H9 (cell line): Measurements from ENCODE around the gene PDGFB. TPM values are rescaled to one million over a fixed set of nuclear protein-coding genes. Genes with fewer than 3 reads are reported as not detected.

Experiments
- DNase-seq: peaks from one replicate; pipeline ENCODE4 v3.0.0-alpha.2; 2017
- H2AFZ ChIP-seq: one replicate; pipeline ENCODE4 v1.6.1; 2013; ENCODE audit warnings: mild to moderate bottlenecking, low read length, control low read depth, moderate library complexity
- H2AK5ac ChIP-seq: 2 replicates; pipeline ENCODE4 v1.6.1; 2013; ENCODE audit warnings: low read length, control low read depth, mixed read lengths; ENCODE audit not compliant: insufficient read length
- H2BK120ac ChIP-seq: one replicate; pipeline ENCODE4 v1.6.1; 2013; ENCODE audit warnings: low read depth, mild to moderate bottlenecking, low read length, control low read depth, inconsistent platforms; ENCODE audit not compliant: poor library complexity, severe bottlenecking
- H2BK12ac ChIP-seq: 2 replicates; pipeline ENCODE4 v1.6.1; 2013; ENCODE audit warnings: low read length, control low read depth, mixed read lengths, low read depth; ENCODE audit not compliant: insufficient read length
- H2BK15ac ChIP-seq: 2 replicates; pipeline ENCODE4 v1.6.1; 2013; ENCODE audit warnings: low read depth, low read length, control low read depth
- H2BK20ac ChIP-seq: one replicate; pipeline ENCODE4 v1.6.1; 2013; ENCODE audit warnings: low read depth, mild to moderate bottlenecking, low read length, control low read depth, inconsistent platforms; ENCODE audit not compliant: poor library complexity, severe bottlenecking
- H2BK5ac ChIP-seq: 2 replicates; pipeline ENCODE4 v1.6.1; 2013; ENCODE audit warnings: low read length, control low read depth, mixed read lengths; ENCODE audit not compliant: insufficient read length
- H3K14ac ChIP-seq: 2 replicates; pipeline ENCODE4 v1.6.1; 2013; ENCODE audit warnings: low read length, control low read depth; ENCODE audit not compliant: insufficient read depth
- H3K18ac ChIP-seq: 2 replicates; pipeline ENCODE4 v1.6.1; 2013; ENCODE audit warnings: low read depth, mild to moderate bottlenecking, mixed read lengths, low read length, control low read depth; ENCODE audit not compliant: insufficient read length
- H3K23ac ChIP-seq: 2 replicates; pipeline ENCODE4 v1.6.1; 2013; ENCODE audit warnings: low read length, control low read depth, mixed read lengths, low read depth; ENCODE audit not compliant: insufficient read length
- H3K23me2 ChIP-seq: 2 replicates; pipeline ENCODE4 v1.6.1; 2013; ENCODE audit warnings: low read depth, mild to moderate bottlenecking, mixed read lengths, low read length, control low read depth; ENCODE audit not compliant: insufficient read length, poor library complexity, severe bottlenecking
- H3K27ac ChIP-seq: 2 replicates; pipeline ENCODE4 v1.5.1; 2013; ENCODE audit warnings: low read length, control low read depth, mixed read lengths, low read depth; ENCODE audit not compliant: insufficient read length
- H3K27me3 ChIP-seq: 2 replicates; pipeline ENCODE4 v1.6.1; 2013; ENCODE audit warnings: low read length, control low read depth, inconsistent platforms; ENCODE audit not compliant: insufficient read depth
- H3K4ac ChIP-seq: 2 replicates; pipeline ENCODE4 v1.6.1; 2013; ENCODE audit warnings: low read depth, mild to moderate bottlenecking, control low read depth, inconsistent platforms, low read length, moderate library complexity
- H3K4me1 ChIP-seq: 2 replicates; pipeline ENCODE4 v1.6.1; 2013; ENCODE audit warnings: low read length, control low read depth, inconsistent platforms; ENCODE audit not compliant: insufficient read depth
- H3K4me2 ChIP-seq: 2 replicates; pipeline ENCODE4 v1.6.1; 2013; ENCODE audit warnings: low read length, control low read depth, mixed read lengths; ENCODE audit not compliant: insufficient read length, insufficient read depth
- H3K56ac ChIP-seq: 2 replicates; pipeline ENCODE4 v1.6.1; 2013; ENCODE audit warnings: low read depth, mild to moderate bottlenecking, mixed read lengths, low read length, control low read depth; ENCODE audit not compliant: insufficient read length
- H3K79me1 ChIP-seq: 2 replicates; pipeline ENCODE4 v1.6.1; 2013; ENCODE audit warnings: low read depth, mild to moderate bottlenecking, moderate library complexity, low read length, control low read depth, inconsistent platforms; ENCODE audit not compliant: insufficient read depth, poor library complexity, severe bottlenecking
- H3K79me2 ChIP-seq: 2 replicates; pipeline ENCODE4 v1.6.1; 2013; ENCODE audit warnings: low read length, control low read depth, inconsistent platforms; ENCODE audit not compliant: insufficient read depth
- H3K9ac ChIP-seq: 2 replicates; pipeline ENCODE4 v1.6.1; 2013; ENCODE audit warnings: low read length, control low read depth, mixed read lengths; ENCODE audit not compliant: insufficient read length; ENCODE audit errors: extremely low read depth
- H3K9me3 ChIP-seq: one replicate; pipeline ENCODE4 v1.6.1; 2013; ENCODE audit warnings: low read depth, low read length, inconsistent platforms; ENCODE audit not compliant: control insufficient read depth
- H3T11ph ChIP-seq: one replicate; pipeline ENCODE4 v1.6.1; 2013; ENCODE audit warnings: mild to moderate bottlenecking, low read length, control low read depth, inconsistent platforms
- H4K20me1 ChIP-seq: one replicate; pipeline ENCODE4 v1.6.1; 2013; ENCODE audit not compliant: control insufficient read depth, insufficient read length, insufficient read depth
- H4K5ac ChIP-seq: 2 replicates; pipeline ENCODE4 v1.6.1; 2013; ENCODE audit warnings: low read depth, mild to moderate bottlenecking, mixed read lengths, low read length, control low read depth; ENCODE audit not compliant: insufficient read length
- H4K8ac ChIP-seq: replicated peaks from 2 replicates; pipeline ENCODE4 v1.6.1; 2013; ENCODE audit warnings: low read length, control low read depth, mixed read lengths, low read depth; ENCODE audit not compliant: insufficient read length
- H4K91ac ChIP-seq: 2 replicates; pipeline ENCODE4 v1.6.1; 2013; ENCODE audit warnings: low read depth, mild to moderate bottlenecking, moderate library complexity, mixed read lengths, low read length, control low read depth; ENCODE audit not compliant: insufficient read length
- H3K27ac Mint-ChIP-seq, 3 experiments: 2 replicates in 2 of 3; 3 replicates in 1 of 3; pipeline ENCODE4 v1.8.0; 2020 to 2021; ENCODE audit warnings: mixed read lengths in 3 of 3, mild to moderate bottlenecking in 1 of 3, moderate library complexity in 1 of 3
- H3K27me3 Mint-ChIP-seq: 2 replicates; pipeline ENCODE4 v1.8.0; 2021; ENCODE audit warnings: low read depth, mild to moderate bottlenecking, moderate library complexity, mixed read lengths
- H3K36me3 Mint-ChIP-seq, 3 experiments: 2 replicates in 2 of 3; 3 replicates in 1 of 3; pipeline ENCODE4 v1.8.0; 2020 to 2021; ENCODE audit warnings: low read depth in 3 of 3, mixed read lengths in 3 of 3; ENCODE audit not compliant: insufficient read depth in 1 of 3
- H3K4me1 Mint-ChIP-seq, 2 experiments: 2 replicates each; pipeline ENCODE4 v1.8.0; 2020; ENCODE audit warnings: mixed read lengths in 2 of 2
- H3K4me3 Mint-ChIP-seq, 2 experiments: 2 replicates in 1 of 2; 3 replicates in 1 of 2; pipeline ENCODE4 v1.8.0; 2020 to 2021; ENCODE audit warnings: mild to moderate bottlenecking in 2 of 2, mixed read lengths in 2 of 2, moderate library complexity in 1 of 2
- H3K9me3 Mint-ChIP-seq, 2 experiments: 2 replicates in 1 of 2; 3 replicates in 1 of 2; pipeline ENCODE4 v1.8.0; 2020; ENCODE audit warnings: mild to moderate bottlenecking in 2 of 2, mixed read lengths in 2 of 2, moderate library complexity in 1 of 2
- WGBS: extraction: QIAGEN DNeasy Blood & Tissue Kit; methylation state at CpG from one replicate; pipeline ENCODE4 v1.1.7; 2013; ENCODE audit warnings: missing lambda C conversion rate, low lambda C conversion rate, mixed read lengths; ENCODE audit not compliant: insufficient read length; ENCODE audit errors: extremely low coverage; 5-methylcytosine and 5-hydroxymethylcytosine counted together
- total RNA-seq: library from RNA; stranded (reverse); gene quantifications from 2 replicates; pipeline ENCODE4 v1.2.1, GENCODE V29; 2021
- TF ChIP-seq, protein P1 (sequence below): fragments of 200-600 bp; sonication (generic); conservative IDR thresholded peaks from 3 replicates; pipeline ENCODE4 v1.8.0; 2021; ENCODE audit warnings: antibody characterized with exemption, mild to moderate bottlenecking

PDGFB gene
- total RNA-seq, 1 experiment from 2014 or later, result 6.1 TPM

DNA sequence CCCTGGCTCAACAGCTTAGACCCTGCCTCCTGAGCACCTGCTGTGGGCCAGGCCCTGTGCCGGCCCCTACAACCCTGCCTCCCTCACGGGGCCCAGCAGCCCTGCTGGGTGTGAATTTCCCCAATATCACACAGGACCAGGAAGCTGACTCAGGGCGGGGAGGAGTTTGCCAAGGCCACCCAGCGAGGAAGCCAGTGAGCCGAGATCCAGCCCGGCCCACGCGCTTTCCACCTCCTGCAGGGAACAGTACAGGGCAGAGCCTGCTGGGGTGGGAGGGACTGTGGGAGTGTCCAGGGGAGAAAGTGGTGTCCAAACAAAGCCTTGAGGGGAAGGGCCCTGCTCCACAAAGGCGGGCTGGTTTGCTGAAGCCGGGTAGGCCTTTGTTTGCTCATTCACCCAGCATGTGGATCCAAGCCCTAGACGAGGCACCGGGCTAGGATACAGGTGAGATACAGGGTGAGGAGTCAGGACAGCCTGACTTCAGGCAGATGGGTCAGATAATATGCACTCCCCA lies 47.8 kb upstream of the PDGFB start:
- H2BK120ac ChIP-seq, result no peak overlapping the region
- no peak overlapping the region for H2BK12ac ChIP-seq
- H3K18ac ChIP-seq, result no peak overlapping the region
- no peak overlapping the region for H3K9ac ChIP-seq
- H4K5ac ChIP-seq, result no peak overlapping the region
- H2BK5ac ChIP-seq, result no peak overlapping the region
- H2BK15ac ChIP-seq, result no peak overlapping the region
- Mint-ChIP-seq H3K4me3 (no peak overlapping the region), H3K27me3 (peaks cover 3% of the 10 kb centered on the region; the same call in 1 of the 2 replicates), H3K27ac (peak overlapping the region in 2 of 3 experiments; percentile 67 to 79; a peak in 4 of 7 replicates), H3K4me1 (peaks cover 17 to 36% of the 10 kb centered on the region in 2 experiments), H3K9me3 (no peaks in the 10 kb centered on the region; a peak in 1 of 5 replicates), H3K36me3 (no peaks in the 10 kb centered on the region)
- H3K27ac ChIP-seq, result no peak overlapping the region
- TF ChIP-seq, protein P1, sequence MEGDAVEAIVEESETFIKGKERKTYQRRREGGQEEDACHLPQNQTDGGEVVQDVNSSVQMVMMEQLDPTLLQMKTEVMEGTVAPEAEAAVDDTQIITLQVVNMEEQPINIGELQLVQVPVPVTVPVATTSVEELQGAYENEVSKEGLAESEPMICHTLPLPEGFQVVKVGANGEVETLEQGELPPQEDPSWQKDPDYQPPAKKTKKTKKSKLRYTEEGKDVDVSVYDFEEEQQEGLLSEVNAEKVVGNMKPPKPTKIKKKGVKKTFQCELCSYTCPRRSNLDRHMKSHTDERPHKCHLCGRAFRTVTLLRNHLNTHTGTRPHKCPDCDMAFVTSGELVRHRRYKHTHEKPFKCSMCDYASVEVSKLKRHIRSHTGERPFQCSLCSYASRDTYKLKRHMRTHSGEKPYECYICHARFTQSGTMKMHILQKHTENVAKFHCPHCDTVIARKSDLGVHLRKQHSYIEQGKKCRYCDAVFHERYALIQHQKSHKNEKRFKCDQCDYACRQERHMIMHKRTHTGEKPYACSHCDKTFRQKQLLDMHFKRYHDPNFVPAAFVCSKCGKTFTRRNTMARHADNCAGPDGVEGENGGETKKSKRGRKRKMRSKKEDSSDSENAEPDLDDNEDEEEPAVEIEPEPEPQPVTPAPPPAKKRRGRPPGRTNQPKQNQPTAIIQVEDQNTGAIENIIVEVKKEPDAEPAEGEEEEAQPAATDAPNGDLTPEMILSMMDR, result no peak
- H3K79me2 ChIP-seq, result no peaks in the 10 kb centered on the region
- no peak overlapping the region for H4K91ac ChIP-seq
- WGBS, result no CpG with 5 or more reads among the region's 12 CpGs
- H3K4me1 ChIP-seq, result no peaks in the 10 kb centered on the region; the same call in 1 of the 2 replicates
- H2AFZ ChIP-seq, result no peak overlapping the region
- H2BK20ac ChIP-seq, result no peak overlapping the region
- H3K23ac ChIP-seq, result no peak overlapping the region
- H3T11ph ChIP-seq, result no peak overlapping the region
- H2AK5ac ChIP-seq, result no peak overlapping the region
- H3K27me3 ChIP-seq, result no peaks in the 10 kb centered on the region
- no peak overlapping the region for H4K8ac ChIP-seq
- H3K9me3 ChIP-seq, result no peaks in the 10 kb centered on the region
- no peaks in the 10 kb centered on the region for H3K79me1 ChIP-seq
- no peaks in the 10 kb centered on the region for H3K23me2 ChIP-seq
- no peak overlapping the region for H3K56ac ChIP-seq
- H3K4me2 ChIP-seq, result no peak overlapping the region
- H3K4ac ChIP-seq, result no peak overlapping the region
- DNase-seq, result peak; percentile 76
- no peaks in the 10 kb centered on the region for H4K20me1 ChIP-seq
- peak overlapping the region; percentile 32; the same call in 1 of the 2 replicates for H3K14ac ChIP-seq
